KMS-11 (cell line): ENCODE data around the gene LRRC43.

Source experiments
- H2AFZ ChIP-seq: fragments of 200-600 bp; sonication (generic); 2 replicates; pipeline ENCODE4 v1.6.1; 2016; ENCODE audit warnings: antibody characterized with exemption, mixed run types, low read depth
- H3K27ac ChIP-seq: fragments of 200-600 bp; sonication (generic); 2 replicates; pipeline ENCODE4 v1.6.1; 2016; ENCODE audit warnings: mild to moderate bottlenecking, mixed run types
- H3K27me3 ChIP-seq: fragments of 200-600 bp; sonication (generic); 2 replicates; pipeline ENCODE4 v1.6.1; 2017; ENCODE audit warnings: mild to moderate bottlenecking, low read depth, mixed run types, moderate library complexity; ENCODE audit not compliant: insufficient read depth
- H3K36me3 ChIP-seq: fragments of 200-600 bp; sonication (generic); 2 replicates; pipeline ENCODE4 v1.6.1; 2017; ENCODE audit warnings: mild to moderate bottlenecking, mixed run types; ENCODE audit not compliant: insufficient read depth
- H3K4me1 ChIP-seq: fragments of 200-600 bp; sonication (generic); 2 replicates; pipeline ENCODE4 v1.6.1; 2016; ENCODE audit warnings: mild to moderate bottlenecking, low read depth, mixed run types; ENCODE audit not compliant: poor library complexity, severe bottlenecking
- H3K4me2 ChIP-seq: fragments of 200-600 bp; sonication (generic); 2 replicates; pipeline ENCODE4 v1.7.0; 2016; ENCODE audit warnings: mild to moderate bottlenecking, mixed run types
- H3K4me3 ChIP-seq: fragments of 200-600 bp; sonication (generic); IDR thresholded peaks from 2 replicates; pipeline ENCODE4 v1.6.1; 2017; ENCODE audit warnings: low read depth, low read length, mixed read lengths; ENCODE audit not compliant: insufficient read depth
- H3K79me2 ChIP-seq: fragments of 200-600 bp; sonication (generic); 2 replicates; pipeline ENCODE4 v1.6.1; 2016; ENCODE audit warnings: low read depth, mixed run types; ENCODE audit not compliant: insufficient read depth
- H3K9ac ChIP-seq: fragments of 200-600 bp; sonication (generic); 2 replicates; pipeline ENCODE4 v1.6.1; 2016; ENCODE audit warnings: mild to moderate bottlenecking, mixed run types
- H4K20me1 ChIP-seq: fragments of 200-600 bp; sonication (generic); 2 replicates; pipeline ENCODE4 v1.6.1; 2016; ENCODE audit warnings: mild to moderate bottlenecking, mixed run types; ENCODE audit not compliant: insufficient read depth
- CTCF ChIP-seq: fragments of 200-600 bp; sonication (generic); conservative IDR thresholded peaks from 2 replicates; pipeline ENCODE4 v1.6.1; 2017; ENCODE audit warnings: low read depth, mild to moderate bottlenecking, antibody characterized with exemption, low read length, moderate library complexity, mixed read lengths

Gene LRRC43

GRCh38 chr12:122227341-122227740 is 44.4 kb downstream of the LRRC43 start:
- no peak overlapping the region for H3K9ac ChIP-seq
- no peak overlapping the region for H3K4me2 ChIP-seq
- no peaks in the 10 kb centered on the region for H3K27me3 ChIP-seq
- TF ChIP-seq CTCF: no peak
- no peak overlapping the region for H3K4me3 ChIP-seq
- no peak overlapping the region for H3K27ac ChIP-seq
- H3K36me3 ChIP-seq: no peaks in the 10 kb centered on the region
- H4K20me1 ChIP-seq: no peaks in the 10 kb centered on the region
- H2AFZ ChIP-seq: no peak overlapping the region
- peaks cover 20% of the 10 kb centered on the region; the same call in 1 of the 2 replicates for H3K79me2 ChIP-seq
- peaks cover 9% of the 10 kb centered on the region for H3K4me1 ChIP-seq

- no peaks in the 10 kb centered on the region for H3K36me3 ChIP-seq
- no peak overlapping the region for H2AFZ ChIP-seq
- no peak overlapping the region for H3K4me2 ChIP-seq
- H3K9ac ChIP-seq: no peak overlapping the region
- no peaks in the 10 kb centered on the region for H3K27me3 ChIP-seq
- H4K20me1 ChIP-seq: no peaks in the 10 kb centered on the region
- no peak overlapping the region for H3K27ac ChIP-seq
- H3K4me1 ChIP-seq: peaks cover 9% of the 10 kb centered on the region
- H3K4me3 ChIP-seq: no peak overlapping the region
- TF ChIP-seq CTCF: no peak
- H3K79me2 ChIP-seq: peaks cover 20% of the 10 kb centered on the region; the same call in 1 of the 2 replicates
These were observed 45.2 kb downstream of the LRRC43 start for GRCh38 chr12:122228092-122228491.

GRCh38 chr12:122230798-122231197 is 47.9 kb downstream of the LRRC43 start:
- H3K4me3 ChIP-seq: no peak overlapping the region

GRCh38 chr12:122232691-122233090 is 49.8 kb downstream of the LRRC43 start:
- Histone ChIP-seq H3K36me3 (no peaks in the 10 kb centered on the region), H3K9ac (no peak overlapping the region), H3K79me2 (no peaks in the 10 kb centered on the region), H3K4me3 (no peak overlapping the region), H3K4me2 (no peak overlapping the region), H3K4me1 (peaks cover 6% of the 10 kb centered on the region), H3K27me3 (no peaks in the 10 kb centered on the region), H4K20me1 (no peaks in the 10 kb centered on the region), H2AFZ (no peak overlapping the region), H3K27ac (no peak overlapping the region)
- no peak for TF ChIP-seq CTCF

More at GRCh38 chr12:122230798-122231197, 47.9 kb downstream of the LRRC43 start:
- Histone ChIP-seq H2AFZ (no peak overlapping the region), H3K79me2 (no peaks in the 10 kb centered on the region), H3K4me2 (no peak overlapping the region), H3K36me3 (no peaks in the 10 kb centered on the region), H3K27ac (no peak overlapping the region), H3K27me3 (no peaks in the 10 kb centered on the region), H3K4me1 (peaks cover 9% of the 10 kb centered on the region), H3K9ac (no peak overlapping the region), H4K20me1 (no peaks in the 10 kb centered on the region)
- no peak for TF ChIP-seq CTCF
